Measurements from ENCODE around the gene SH2D1A.

The SH2D1A gene

GRCh38 chrX:124421898-124422655 lies 75.7 kb downstream of the SH2D1A start:
- no peak for DNase-seq (ENCODE audit: low read depth in 2 of 2)
